Articular chondrocyte of knee joint (primary cell): ENCODE results near the gene PRKX. TPM values are rescaled to one million over a fixed set of nuclear protein-coding genes. Genes with fewer than 3 reads are reported as not detected.

Experiments used
- small RNA-seq: library from RNA; depleted of rRNA; stranded (forward); fragments of <200 nt; gene quantifications from one replicate; pipeline ENCODE3, GENCODE V24; 2012
- total RNA-seq: library from RNA; depleted of rRNA; stranded (reverse); fragments of >200 nt; gene quantifications from 2 replicates; pipeline ENCODE4 v1.2.3, GENCODE V29; 2012

PRKX gene
- 5.5 and 7.4 TPM in 2 replicates for total RNA-seq

DNA sequence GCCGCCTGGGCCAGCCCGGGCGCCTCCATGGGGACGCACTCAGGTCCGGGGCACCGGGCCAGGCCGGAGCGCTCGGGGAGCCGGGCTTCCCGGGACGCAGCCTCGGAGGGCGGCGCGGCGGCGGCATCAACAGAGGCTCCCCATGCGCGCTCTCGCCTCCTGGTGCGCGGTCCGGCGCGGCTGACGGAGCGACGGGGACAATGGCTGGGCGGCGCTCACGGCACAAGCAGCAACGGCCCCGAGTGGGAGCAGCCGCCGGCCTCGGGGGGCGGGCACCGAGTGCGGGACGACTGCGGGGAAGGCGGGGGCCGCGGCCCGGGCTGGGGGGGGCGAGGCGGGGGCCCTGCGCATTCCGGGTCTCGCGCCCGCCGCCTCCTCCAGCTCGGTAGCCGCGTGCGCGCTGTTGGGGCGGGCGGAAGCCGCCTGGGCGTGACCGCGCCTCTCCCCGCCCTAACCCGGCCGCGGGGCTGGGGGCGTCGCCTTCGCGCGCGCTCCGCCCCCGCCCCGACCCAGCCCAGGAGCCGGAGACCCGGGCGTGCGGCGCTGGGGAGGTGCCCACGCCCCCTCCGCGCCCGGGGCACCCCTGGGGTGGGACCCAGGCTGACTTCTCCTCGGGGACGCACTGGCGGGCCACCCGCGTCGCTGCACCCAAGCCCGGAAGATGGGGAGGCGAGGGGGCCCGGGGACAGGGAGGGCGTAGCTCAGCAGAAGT lies at the start of gene PRKX:
TSS of gene PRKX (minus strand) at position 425 of the 712 bp plus-strand sequence. CDS start at position 29, 396 bp downstream.

Small RNA genes lying within 50 kb of the gene (small RNA-seq; reads per million reads assigned to genes)
- gene RF00019 (not detected), gene RNU6-114P (not detected)
